Measurements from ENCODE around the gene FMNL3.
A peak's percentile ranks its signal among the peaks of the same experiment; 100 is the strongest.

Gene FMNL3

GRCh38 chr12:49707812-49708147, 575 bp upstream of the FMNL3 start:
- no peak for DNase-seq

GRCh38 chr12:49706351-49707127, 666 bp downstream of the FMNL3 start:
- no peak for DNase-seq

- DNase-seq: peak; percentile 25
Observed at GRCh38 chr12:49705479-49706134, 1.6 kb downstream of the FMNL3 start.

- DNase-seq: no peak
Observed at GRCh38 chr12:49703647-49704137, 3.5 kb downstream of the FMNL3 start.

GRCh38 chr12:49702676-49703215, 4.5 kb downstream of the FMNL3 start:
- no peak for DNase-seq

- no peak for DNase-seq
Observed at GRCh38 chr12:49702009-49702408, 5.2 kb downstream of the FMNL3 start.

- peak; percentile 24 for DNase-seq
Observed at GRCh38 chr12:49698619-49699545, 8.3 kb downstream of the FMNL3 start.

GRCh38 chr12:49697808-49698207, 9.4 kb downstream of the FMNL3 start:
- no peak for DNase-seq

GRCh38 chr12:49696723-49697122, 10.5 kb downstream of the FMNL3 start:
- DNase-seq: no peak

GRCh38 chr12:49693931-49694444, 13.2 kb downstream of the FMNL3 start:
- no peak for DNase-seq

GRCh38 chr12:49692851-49693250, 14.4 kb downstream of the FMNL3 start:
- no peak for DNase-seq

GRCh38 chr12:49689785-49690184, 17.4 kb downstream of the FMNL3 start:
- DNase-seq: no peak

GRCh38 chr12:49689237-49689636, 18.0 kb downstream of the FMNL3 start:
- no peak for DNase-seq

GRCh38 chr12:49687941-49688340, 19.3 kb downstream of the FMNL3 start:
- no peak for DNase-seq

- no peak for DNase-seq
Observed at GRCh38 chr12:49684310-49684854, 22.8 kb downstream of the FMNL3 start.

- DNase-seq: no peak
Observed at GRCh38 chr12:49683599-49684309, 23.5 kb downstream of the FMNL3 start.

GRCh38 chr12:49680075-49680474, 27.1 kb downstream of the FMNL3 start:
- no peak for DNase-seq

- DNase-seq: no peak
Observed at GRCh38 chr12:49678711-49679110, 28.5 kb downstream of the FMNL3 start.

GRCh38 chr12:49675137-49675536, 32.1 kb downstream of the FMNL3 start:
- no peak for DNase-seq

GRCh38 chr12:49674318-49674981, 32.8 kb downstream of the FMNL3 start:
- DNase-seq: no peak
